ENCODE data around the gene TRAF3.
A peak's percentile ranks its signal among the peaks of the same experiment; 100 is the strongest.
"Not testable (repeated sequence)": the region's sequence is repeated elsewhere in the genome, so short reads cannot be mapped to it uniquely, and the experiment has no call there.

Gene TRAF3

DNA sequence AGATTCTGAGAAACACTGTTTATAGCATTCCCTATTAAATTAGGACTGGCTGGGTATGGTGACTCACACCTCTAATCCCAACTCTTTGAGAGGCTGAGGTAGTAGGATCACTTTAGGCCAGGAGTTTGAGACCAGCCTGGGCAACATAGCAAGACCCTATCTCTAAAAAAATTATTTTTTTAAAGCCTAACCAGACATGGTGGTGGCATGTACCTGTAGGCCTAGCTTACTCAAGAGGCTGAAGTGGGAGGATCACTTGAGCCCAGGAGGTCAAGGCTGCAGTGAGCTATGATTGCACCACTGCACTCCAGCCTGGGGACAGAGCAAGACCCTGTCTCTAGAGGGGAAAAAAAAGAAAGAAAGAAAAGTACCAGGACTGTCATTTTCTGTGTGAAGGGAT lies 119.5 kb downstream of the TRAF3 start:
- not testable (repeated sequence) for DNase-seq

- DNase-seq, result no peak
Observed at GRCh38 chr14:102897299-102898027, 120.2 kb downstream of the TRAF3 start.

- no peak for DNase-seq
Observed at GRCh38 chr14:102898298-102898697, 121.0 kb downstream of the TRAF3 start.

DNA sequence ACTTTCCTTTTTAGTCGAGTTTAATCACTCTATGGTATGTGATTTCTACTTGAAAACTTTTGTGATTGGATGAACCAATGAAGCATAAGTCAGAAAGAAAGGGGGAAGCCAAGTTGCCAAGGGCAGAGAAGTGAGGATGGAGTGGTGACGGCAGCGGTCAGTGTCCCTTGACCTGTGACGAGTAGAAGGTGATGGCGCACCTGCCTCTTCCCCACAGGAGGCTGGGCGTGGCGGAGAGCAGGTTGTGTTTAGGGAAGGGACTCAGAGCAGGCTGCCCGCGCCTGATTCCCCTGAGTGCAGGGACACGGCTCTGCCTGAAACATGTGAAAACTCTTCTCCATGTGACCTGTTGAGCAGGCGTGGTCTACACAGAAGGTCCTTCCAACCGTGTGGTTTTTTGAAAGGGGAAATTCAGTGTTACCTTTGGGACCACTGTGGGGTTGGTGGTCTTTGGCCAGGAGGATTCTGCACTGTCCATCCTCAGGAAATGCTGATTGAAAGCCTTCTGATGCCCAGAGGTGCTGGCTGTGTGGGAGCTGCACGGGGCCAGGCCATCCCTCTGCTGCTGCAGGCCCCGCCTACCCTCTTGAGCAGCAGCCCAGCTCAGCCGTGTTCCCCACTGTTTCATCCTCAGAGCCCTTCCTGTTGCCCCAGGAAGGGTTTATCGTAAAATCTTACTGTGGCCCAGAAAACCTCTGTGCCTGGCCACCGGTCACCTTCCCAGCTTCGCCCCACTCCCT lies 121.7 kb downstream of the TRAF3 start:
- DNase-seq, result peak in 1 of 3 experiments; percentile 66

GRCh38 chr14:102899516-102899900 lies 122.3 kb downstream of the TRAF3 start:
- no peak for DNase-seq

- no peak for DNase-seq
Observed at GRCh38 chr14:102900631-102901571, 123.7 kb downstream of the TRAF3 start.

DNA sequence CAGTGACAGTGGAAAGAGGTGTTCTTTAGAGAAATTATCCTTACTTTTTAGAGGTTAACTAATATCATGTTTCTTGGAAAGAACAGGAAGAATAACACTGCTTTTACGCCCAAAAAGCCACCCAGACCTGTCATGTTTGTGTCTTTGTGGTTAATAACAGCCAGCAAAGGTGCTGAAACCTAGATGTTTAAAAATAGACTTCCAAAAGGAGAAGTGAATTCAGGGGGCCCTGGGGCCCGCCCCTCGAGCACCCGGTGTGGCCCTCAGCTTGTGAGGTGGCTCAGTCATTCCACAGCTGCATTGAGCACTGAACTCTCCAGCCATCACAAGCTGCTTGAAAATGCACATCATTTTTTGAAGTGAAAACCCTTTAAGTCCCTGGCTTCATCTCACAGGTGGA lies 124.4 kb downstream of the TRAF3 start:
- no peak for DNase-seq

DNA sequence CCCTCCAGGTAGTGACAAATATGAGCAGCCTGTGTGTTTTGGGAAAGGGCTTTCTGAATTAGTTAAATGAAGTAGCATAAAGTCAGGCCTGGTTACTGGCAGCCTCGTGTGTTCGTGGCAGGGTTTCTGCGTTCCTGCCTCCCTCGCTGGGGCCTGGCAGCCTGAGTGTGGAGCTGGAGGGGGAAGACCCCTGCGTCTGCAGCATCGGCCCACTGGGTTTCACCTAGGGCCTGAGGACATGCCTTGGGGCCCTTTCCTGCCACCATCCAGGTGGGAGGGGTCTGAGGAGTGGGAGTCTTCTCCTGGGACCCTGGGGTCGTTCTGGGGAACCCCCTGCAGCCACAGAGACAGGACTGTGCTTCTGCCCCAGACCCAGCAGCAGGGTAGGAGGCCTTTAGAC lies 124.8 kb downstream of the TRAF3 start:
- no peak for DNase-seq

DNA sequence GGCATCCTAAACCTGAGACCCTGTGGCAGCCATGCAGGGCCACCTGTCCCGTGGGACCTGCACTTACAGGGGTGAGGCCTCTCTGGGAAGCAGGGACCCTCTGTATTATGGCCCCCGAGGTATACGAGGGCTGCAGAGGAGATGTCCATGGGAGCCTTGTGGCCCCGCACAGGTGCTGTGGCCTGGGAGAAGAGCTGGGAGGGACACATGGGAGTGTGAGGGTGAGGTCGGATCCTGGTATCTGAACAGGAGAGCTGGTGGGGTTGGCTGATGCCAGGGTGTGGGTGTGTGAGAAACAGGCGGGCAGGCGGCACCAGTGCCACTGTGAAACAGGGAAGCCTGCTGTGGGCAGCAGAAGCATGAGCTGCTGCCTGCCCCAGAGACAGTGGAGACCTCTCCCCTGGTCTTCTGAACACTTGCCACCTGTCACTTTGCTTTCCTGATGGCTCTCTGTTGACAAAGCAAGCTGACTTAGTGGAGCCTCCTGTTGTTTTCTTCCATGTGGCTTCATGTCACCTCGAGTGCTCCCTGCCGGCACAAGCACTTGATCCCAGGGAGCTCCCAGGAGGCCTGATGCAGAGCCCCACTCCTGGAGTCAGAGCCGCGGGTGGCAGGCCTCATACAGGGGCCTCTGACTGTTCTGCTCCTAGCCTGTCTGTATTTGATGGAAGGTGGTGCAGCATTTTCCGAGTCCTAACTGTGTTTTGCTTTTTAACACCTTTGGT lies 125.4 kb downstream of the TRAF3 start:
- peak; percentile 24 to 59 (median 40) for DNase-seq

DNA sequence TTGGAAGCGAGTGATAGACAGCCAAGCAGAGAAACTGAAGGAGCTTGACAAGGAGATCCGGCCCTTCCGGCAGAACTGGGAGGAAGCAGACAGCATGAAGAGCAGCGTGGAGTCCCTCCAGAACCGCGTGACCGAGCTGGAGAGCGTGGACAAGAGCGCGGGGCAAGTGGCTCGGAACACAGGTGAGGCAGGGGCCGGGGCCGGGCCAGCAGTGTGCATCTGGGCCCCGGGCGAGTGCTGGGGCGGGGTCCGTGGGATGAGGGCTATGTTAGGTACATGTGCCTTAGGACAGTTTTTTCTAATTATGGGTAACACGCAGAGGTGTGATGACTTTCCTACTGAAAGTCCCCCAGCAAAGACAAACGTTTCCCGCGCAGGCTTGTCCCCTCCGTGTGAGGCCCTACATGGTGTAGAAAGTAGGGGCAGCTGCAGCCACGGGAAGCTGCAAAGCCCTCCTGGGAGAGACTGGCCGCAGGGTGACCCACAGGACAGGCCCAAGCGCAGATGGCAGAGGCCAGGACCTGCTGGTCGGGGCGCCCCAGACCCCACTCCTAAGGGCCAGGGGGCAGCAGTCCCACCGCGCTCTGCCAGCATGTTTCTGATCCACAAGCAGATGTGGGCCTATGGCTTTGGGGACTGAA lies 126.1 kb downstream of the TRAF3 start:
- DNase-seq, result no peak

GRCh38 chr14:102903889-102904512 lies 126.8 kb downstream of the TRAF3 start:
- DNase-seq, result no peak

- DNase-seq, result no peak
Observed at GRCh38 chr14:102905116-102906108, 128.2 kb downstream of the TRAF3 start.

GRCh38 chr14:102906616-102907302 lies 129.5 kb downstream of the TRAF3 start:
- no peak for DNase-seq

GRCh38 chr14:102907303-102907844 lies 130.1 kb downstream of the TRAF3 start:
- no peak for DNase-seq

GRCh38 chr14:102907980-102908730 lies 130.9 kb downstream of the TRAF3 start:
- DNase-seq, result no peak

DNA sequence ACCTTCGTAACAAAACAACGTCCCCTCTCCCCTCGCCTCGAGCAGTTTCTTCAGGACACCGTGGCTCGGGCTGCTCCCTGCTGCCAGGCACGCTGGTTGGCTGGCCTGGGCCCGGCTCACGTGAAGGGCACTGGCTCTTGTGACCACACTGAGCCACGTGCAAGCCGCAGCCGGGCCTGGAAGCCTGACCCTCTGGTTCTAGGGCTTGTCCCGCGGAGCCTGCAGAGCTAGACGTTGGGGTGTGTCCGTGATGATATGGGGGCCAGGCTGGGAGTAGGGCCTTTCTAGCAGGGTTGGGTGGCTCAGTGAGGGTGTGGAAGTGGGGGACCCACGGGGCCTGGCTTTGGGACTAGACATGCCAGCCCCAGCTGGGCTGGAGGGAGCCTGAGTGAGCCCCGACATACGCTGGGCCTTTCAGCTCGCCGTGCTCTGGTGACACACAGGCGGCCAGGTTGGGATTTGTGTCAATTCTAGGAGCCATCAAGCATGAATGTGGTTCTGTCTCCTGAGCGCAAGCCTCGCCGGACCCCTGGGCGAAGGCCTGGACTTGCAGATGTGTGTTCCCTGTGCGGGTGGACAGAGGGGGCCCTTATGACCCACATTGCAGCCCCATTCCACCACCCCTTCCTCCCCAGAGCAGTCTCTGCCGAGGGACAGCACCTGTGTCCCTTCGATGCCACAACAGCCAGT lies 131.7 kb downstream of the TRAF3 start:
- DNase-seq, result no peak

DNA sequence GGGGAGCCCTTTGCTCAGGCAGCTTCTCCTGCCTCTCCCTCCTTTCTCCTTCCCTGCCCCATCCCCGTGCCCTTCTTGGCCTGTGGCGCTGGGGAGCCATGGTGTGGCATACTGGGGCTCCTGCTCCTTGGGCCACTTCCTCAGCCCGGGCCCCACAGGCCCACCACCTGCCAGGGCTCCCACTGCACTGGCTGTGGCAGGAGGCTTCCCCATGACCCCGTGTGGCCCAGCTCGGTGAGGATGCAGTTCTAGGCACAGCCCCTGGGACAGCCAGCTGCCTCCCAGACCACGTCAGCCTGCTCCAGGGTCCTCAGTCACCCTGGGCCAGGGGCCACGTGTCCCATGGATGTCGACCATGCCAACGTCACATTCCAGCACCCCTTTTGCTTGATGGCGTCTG lies 132.2 kb downstream of the TRAF3 start:
- DNase-seq, result no peak

- no peak for DNase-seq
Observed at GRCh38 chr14:102909911-102910310, 132.7 kb downstream of the TRAF3 start.

Data from NCI-H1417 (cell line).